ENCODE results near the gene KCNH5.
"Not testable (repeated sequence)": the region's sequence is repeated elsewhere in the genome, so short reads cannot be mapped to it uniquely, and the experiment has no call there.

The KCNH5 gene

DNA sequence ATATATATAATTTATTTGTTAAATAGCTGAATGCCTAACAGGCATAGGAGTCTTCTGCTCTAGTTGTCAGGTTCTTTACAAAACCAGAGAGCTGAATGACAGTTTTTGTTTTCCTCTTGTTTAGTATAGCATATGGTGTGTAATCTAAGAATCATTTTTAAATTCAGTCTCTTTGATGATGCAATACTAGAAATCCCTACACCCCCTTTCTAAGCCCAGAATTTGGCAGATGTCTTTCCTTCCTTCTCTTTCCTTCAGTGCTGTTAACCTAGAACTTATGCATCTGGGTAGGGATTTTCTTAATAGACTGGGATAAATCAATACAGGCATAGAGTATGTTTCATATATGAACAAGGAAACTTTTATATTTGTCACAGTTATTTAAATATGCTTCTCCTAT is 198.1 kb downstream of the KCNH5 start:
- Histone ChIP-seq H3K9ac (ENCODE audit: low read length in 5 of 5) (no peak overlapping the region), H3K4me3 (ENCODE audit: low read depth in 1 of 5, low read length in 5 of 5) (no peak overlapping the region), H3K27ac (ENCODE audit: low read depth, low read length) (no peak overlapping the region), H3K9me3 (ENCODE audit: control insufficient read depth in 5 of 5, low read length in 5 of 5) (no peaks in the 10 kb centered on the region), H3K27me3 (ENCODE audit: control insufficient read depth in 5 of 5, insufficient read depth in 4 of 5, low read length in 5 of 5) (no peaks in the 10 kb centered on the region), H3K4me1 (ENCODE audit: control insufficient read depth in 5 of 5, insufficient read depth in 5 of 5, low read length in 5 of 5) (no peaks in the 10 kb centered on the region), H3K36me3 (ENCODE audit: control insufficient read depth in 5 of 5, insufficient read depth in 5 of 5, low read length in 5 of 5) (no peaks in the 10 kb centered on the region)

DNA sequence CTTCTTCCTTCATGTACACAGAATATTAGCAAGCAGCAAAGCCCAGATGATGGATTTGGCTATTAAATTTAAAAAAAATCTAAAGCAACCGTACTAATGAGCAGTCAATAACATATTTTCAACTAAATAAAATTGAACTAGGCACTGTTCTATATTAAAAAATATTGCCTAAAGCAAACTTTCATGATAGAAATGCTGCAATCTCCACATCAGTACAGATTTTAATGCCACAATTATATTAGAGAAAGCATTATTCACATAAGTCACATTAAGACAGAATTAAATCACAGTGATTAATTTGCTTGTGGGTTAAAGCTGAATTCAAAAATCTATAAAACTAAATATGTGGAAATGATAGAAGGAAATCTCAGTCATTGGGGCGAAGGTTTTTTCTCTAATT is 200.7 kb downstream of the KCNH5 start:
- Histone ChIP-seq H3K4me1 (ENCODE audit: control insufficient read depth in 5 of 5, insufficient read depth in 5 of 5, low read length in 5 of 5) (no peaks in the 10 kb centered on the region), H3K4me3 (ENCODE audit: low read depth in 1 of 5, low read length in 5 of 5) (no peak overlapping the region), H3K27me3 (ENCODE audit: control insufficient read depth in 5 of 5, insufficient read depth in 4 of 5, low read length in 5 of 5) (no peaks in the 10 kb centered on the region), H3K9me3 (ENCODE audit: control insufficient read depth in 5 of 5, low read length in 5 of 5) (no peaks in the 10 kb centered on the region), H3K27ac (ENCODE audit: low read depth, low read length) (no peak overlapping the region), H3K9ac (ENCODE audit: low read length in 5 of 5) (no peak overlapping the region), H3K36me3 (ENCODE audit: control insufficient read depth in 5 of 5, insufficient read depth in 5 of 5, low read length in 5 of 5) (no peaks in the 10 kb centered on the region)

DNA sequence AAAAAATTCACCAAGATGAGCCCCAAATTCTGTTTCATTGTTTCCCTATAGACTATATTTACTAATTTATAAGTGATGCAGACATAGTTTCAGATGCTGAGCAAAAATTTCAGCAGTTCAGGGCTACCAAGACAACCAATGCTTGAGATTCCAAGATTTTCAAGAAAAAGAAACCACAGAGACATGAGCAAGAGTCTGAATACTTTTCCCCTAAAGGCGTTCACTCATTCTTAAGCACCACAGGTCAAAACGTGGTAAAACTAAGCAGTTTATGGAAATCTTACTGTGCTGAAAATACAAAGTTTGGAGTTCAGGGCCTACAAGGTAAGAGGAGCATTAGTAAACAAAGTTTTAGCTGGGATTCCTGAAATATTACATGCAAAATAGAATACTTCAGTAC is 221.2 kb downstream of the KCNH5 start:
- Histone ChIP-seq H3K27ac (ENCODE audit: low read depth, low read length) (no peak overlapping the region), H3K9ac (ENCODE audit: low read length in 5 of 5) (no peak overlapping the region), H3K27me3 (ENCODE audit: control insufficient read depth in 5 of 5, insufficient read depth in 4 of 5, low read length in 5 of 5) (peaks cover 0 to under 1% (median 0%) of the 10 kb centered on the region in 5 donors), H3K9me3 (ENCODE audit: control insufficient read depth in 5 of 5, low read length in 5 of 5) (peaks cover 0 to 14% (median 5%) of the 10 kb centered on the region in 5 donors), H3K36me3 (ENCODE audit: control insufficient read depth in 5 of 5, insufficient read depth in 5 of 5, low read length in 5 of 5) (no peaks in the 10 kb centered on the region), H3K4me1 (ENCODE audit: control insufficient read depth in 5 of 5, insufficient read depth in 5 of 5, low read length in 5 of 5) (no peaks in the 10 kb centered on the region), H3K4me3 (ENCODE audit: low read depth in 1 of 5, low read length in 5 of 5) (no peak overlapping the region)

DNA sequence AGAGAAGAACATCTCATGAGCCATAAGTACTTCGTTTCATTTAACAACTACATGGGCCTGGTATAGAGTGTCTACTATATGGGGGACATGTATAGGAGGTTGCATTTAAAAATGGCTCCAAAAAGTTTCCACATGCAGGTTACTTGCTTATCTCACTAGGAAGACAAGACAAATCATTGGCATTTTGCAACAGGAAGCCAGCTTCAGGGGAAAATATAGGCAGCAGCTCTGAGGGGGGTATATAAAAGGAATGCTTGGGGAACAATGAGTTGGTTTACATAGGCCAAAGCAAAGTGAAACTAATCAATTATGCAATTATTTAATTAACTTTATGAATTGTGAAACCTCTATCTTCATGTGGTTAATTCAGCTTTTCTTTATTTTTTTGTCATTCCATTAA is 225.3 kb downstream of the KCNH5 start:
- Histone ChIP-seq H3K27ac (ENCODE audit: low read depth, low read length) (no peak overlapping the region), H3K4me3 (ENCODE audit: low read depth in 1 of 5, low read length in 5 of 5) (no peak overlapping the region), H3K36me3 (ENCODE audit: control insufficient read depth in 5 of 5, insufficient read depth in 5 of 5, low read length in 5 of 5) (no peaks in the 10 kb centered on the region), H3K27me3 (ENCODE audit: control insufficient read depth in 5 of 5, insufficient read depth in 4 of 5, low read length in 5 of 5) (no peaks in the 10 kb centered on the region), H3K4me1 (ENCODE audit: control insufficient read depth in 5 of 5, insufficient read depth in 5 of 5, low read length in 5 of 5) (no peaks in the 10 kb centered on the region), H3K9ac (ENCODE audit: low read length in 5 of 5) (no peak overlapping the region), H3K9me3 (ENCODE audit: control insufficient read depth in 5 of 5, low read length in 5 of 5) (peaks cover 0 to 7% (median 0%) of the 10 kb centered on the region in 5 donors)

DNA sequence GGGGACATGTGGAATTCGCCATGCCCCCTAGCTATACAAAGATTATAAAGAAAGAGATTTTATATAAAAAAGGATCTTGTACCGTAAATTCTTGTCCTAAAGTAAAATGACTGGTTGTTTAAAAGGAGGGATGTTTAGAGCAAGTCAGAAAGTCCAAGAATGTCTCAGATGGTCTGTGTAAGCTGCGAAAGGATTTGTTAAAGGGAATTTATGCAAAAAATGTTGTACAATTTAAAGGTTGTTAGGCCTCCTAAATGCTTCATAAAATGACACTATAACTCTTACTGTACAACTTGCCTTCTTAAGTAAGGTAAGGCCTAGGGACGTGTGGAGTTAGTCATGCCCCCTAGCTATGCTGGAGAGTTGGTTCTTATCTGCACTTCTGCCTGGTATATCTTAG is 237.6 kb downstream of the KCNH5 start:
- Histone ChIP-seq H3K27ac (ENCODE audit: low read depth, low read length) (no peak overlapping the region), H3K36me3 (ENCODE audit: control insufficient read depth in 5 of 5, insufficient read depth in 5 of 5, low read length in 5 of 5) (no peaks in the 10 kb centered on the region), H3K27me3 (ENCODE audit: control insufficient read depth in 5 of 5, insufficient read depth in 4 of 5, low read length in 5 of 5) (no peaks in the 10 kb centered on the region), H3K9me3 (ENCODE audit: control insufficient read depth in 5 of 5, low read length in 5 of 5) (peaks cover 0 to 4% (median 3%) of the 10 kb centered on the region in 5 donors), H3K4me1 (ENCODE audit: control insufficient read depth in 5 of 5, insufficient read depth in 5 of 5, low read length in 5 of 5) (no peaks in the 10 kb centered on the region), H3K4me3 (ENCODE audit: low read depth in 1 of 5, low read length in 5 of 5) (no peak overlapping the region), H3K9ac (ENCODE audit: low read length in 5 of 5) (no peak overlapping the region)

DNA sequence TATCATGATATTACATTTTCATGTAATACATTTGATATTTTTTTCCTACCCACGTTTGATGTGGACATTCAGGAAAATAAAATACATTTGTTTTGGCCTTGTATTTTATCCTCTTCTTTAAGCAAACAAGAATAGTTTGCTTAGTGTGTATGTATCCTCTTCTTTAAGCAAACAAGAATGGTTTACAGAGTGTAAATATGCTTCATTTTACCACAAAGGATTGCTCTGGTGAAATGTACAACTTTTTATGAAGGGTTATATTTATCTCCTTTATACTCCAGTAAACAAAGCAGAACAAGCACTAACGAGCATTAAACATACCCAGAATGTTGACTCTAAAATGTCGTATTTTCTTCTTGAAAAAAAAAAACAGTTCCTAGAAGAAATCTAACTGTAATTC is 244.7 kb downstream of the KCNH5 start:
- Histone ChIP-seq H3K4me1 (ENCODE audit: control insufficient read depth in 5 of 5, insufficient read depth in 5 of 5, low read length in 5 of 5) (no peaks in the 10 kb centered on the region), H3K9me3 (ENCODE audit: control insufficient read depth in 5 of 5, low read length in 5 of 5) (no peaks in the 10 kb centered on the region), H3K27ac (ENCODE audit: low read depth, low read length) (no peak overlapping the region), H3K9ac (ENCODE audit: low read length in 5 of 5) (no peak overlapping the region), H3K36me3 (ENCODE audit: control insufficient read depth in 5 of 5, insufficient read depth in 5 of 5, low read length in 5 of 5) (no peaks in the 10 kb centered on the region), H3K4me3 (ENCODE audit: low read depth in 1 of 5, low read length in 5 of 5) (no peak overlapping the region), H3K27me3 (ENCODE audit: control insufficient read depth in 5 of 5, insufficient read depth in 4 of 5, low read length in 5 of 5) (no peaks in the 10 kb centered on the region)

DNA sequence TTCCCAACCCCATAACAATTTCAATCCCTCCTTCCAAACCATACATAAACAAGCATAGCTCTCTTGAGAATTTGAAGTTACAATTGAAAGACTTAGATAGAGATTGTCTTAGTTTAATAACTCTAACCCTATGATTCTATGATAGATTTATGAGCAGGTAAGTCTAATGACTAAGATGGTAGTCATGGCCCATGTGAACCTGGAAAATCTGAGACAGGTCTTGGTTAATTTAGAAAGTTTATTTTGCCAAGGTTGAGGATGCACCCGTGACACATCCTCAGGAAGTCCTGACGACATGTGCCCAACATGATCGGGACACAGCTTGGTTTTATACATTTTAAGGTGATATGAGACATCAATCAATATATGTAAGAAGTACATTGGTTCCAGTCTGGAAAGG is 248.8 kb downstream of the KCNH5 start:
- Histone ChIP-seq H3K9ac (ENCODE audit: low read length in 5 of 5) (no peak overlapping the region), H3K27me3 (ENCODE audit: control insufficient read depth in 5 of 5, insufficient read depth in 4 of 5, low read length in 5 of 5) (no peaks in the 10 kb centered on the region), H3K4me3 (ENCODE audit: low read depth in 1 of 5, low read length in 5 of 5) (no peak overlapping the region), H3K36me3 (ENCODE audit: control insufficient read depth in 5 of 5, insufficient read depth in 5 of 5, low read length in 5 of 5) (no peaks in the 10 kb centered on the region), H3K9me3 (ENCODE audit: control insufficient read depth in 5 of 5, low read length in 5 of 5) (no peaks in the 10 kb centered on the region), H3K27ac (ENCODE audit: low read depth, low read length) (no peak overlapping the region), H3K4me1 (ENCODE audit: control insufficient read depth in 5 of 5, insufficient read depth in 5 of 5, low read length in 5 of 5) (no peaks in the 10 kb centered on the region)

DNA sequence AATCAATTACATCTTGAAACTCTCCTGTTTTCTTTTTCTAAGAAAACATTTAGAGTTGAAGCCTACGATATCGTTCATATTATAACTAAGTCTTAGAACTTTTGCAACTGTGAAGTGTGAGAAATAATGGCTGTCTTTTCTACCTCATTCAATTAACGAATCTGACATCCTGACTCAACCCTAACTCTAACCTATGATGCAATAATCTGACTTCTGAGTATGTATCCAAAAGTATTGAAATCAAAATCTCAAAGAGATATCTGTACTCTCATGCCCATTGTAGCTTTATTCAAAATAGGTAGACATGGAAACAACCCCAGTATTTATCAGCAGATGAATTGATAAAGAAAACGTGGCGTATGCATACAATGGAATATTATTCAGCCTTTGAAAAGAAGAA is 252.7 kb downstream of the KCNH5 start:
- peaks cover 0 to 5% (median 2%) of the 10 kb centered on the region in 5 donors for H3K9me3 ChIP-seq (ENCODE audit: control insufficient read depth in 5 of 5, low read length in 5 of 5)
- no peaks in the 10 kb centered on the region for H3K36me3 ChIP-seq (ENCODE audit: control insufficient read depth in 5 of 5, insufficient read depth in 5 of 5, low read length in 5 of 5)
- H3K27me3 ChIP-seq (ENCODE audit: control insufficient read depth in 5 of 5, insufficient read depth in 4 of 5, low read length in 5 of 5), result no peaks in the 10 kb centered on the region
- H3K4me3 ChIP-seq (ENCODE audit: low read depth in 1 of 5, low read length in 5 of 5), result no peak overlapping the region
- H3K9ac ChIP-seq (ENCODE audit: low read length in 5 of 5), result no peak overlapping the region
- no peaks in the 10 kb centered on the region for H3K4me1 ChIP-seq (ENCODE audit: control insufficient read depth in 5 of 5, insufficient read depth in 5 of 5, low read length in 5 of 5)
- no peak overlapping the region for H3K27ac ChIP-seq (ENCODE audit: low read depth, low read length)

DNA sequence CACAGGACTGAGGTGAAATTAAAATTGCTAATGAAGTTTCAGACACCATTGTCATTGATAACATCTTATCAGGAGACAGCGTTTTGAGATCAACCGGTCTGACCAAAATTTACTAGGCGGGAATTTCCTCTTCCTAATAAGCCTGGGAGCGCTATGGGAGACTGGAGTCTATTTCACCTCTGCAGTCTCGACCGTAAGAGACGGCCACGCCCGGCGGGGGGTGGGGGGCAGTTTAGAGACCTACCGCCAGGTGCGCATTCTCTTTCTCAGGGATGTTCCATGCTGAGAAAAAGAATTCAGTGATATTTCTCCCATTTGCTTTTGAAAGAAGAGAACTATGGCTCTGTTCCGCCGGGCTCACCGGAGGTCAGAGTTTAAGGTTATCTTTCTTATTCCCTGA is 263.9 kb downstream of the KCNH5 start:
- not testable (repeated sequence) for H3K36me3 ChIP-seq (ENCODE audit: control insufficient read depth in 5 of 5, insufficient read depth in 5 of 5, low read length in 5 of 5); H3K4me3 ChIP-seq (ENCODE audit: low read depth in 1 of 5, low read length in 5 of 5); H3K9ac ChIP-seq (ENCODE audit: low read length in 5 of 5); H3K9me3 ChIP-seq (ENCODE audit: control insufficient read depth in 5 of 5, low read length in 5 of 5); H3K27ac ChIP-seq (ENCODE audit: low read depth, low read length); H3K27me3 ChIP-seq (ENCODE audit: control insufficient read depth in 5 of 5, insufficient read depth in 4 of 5, low read length in 5 of 5)
- H3K4me1 ChIP-seq (ENCODE audit: control insufficient read depth in 5 of 5, insufficient read depth in 5 of 5, low read length in 5 of 5), result peaks cover 0 to 18% (median 4%) of the 10 kb centered on the region in 5 donors

DNA sequence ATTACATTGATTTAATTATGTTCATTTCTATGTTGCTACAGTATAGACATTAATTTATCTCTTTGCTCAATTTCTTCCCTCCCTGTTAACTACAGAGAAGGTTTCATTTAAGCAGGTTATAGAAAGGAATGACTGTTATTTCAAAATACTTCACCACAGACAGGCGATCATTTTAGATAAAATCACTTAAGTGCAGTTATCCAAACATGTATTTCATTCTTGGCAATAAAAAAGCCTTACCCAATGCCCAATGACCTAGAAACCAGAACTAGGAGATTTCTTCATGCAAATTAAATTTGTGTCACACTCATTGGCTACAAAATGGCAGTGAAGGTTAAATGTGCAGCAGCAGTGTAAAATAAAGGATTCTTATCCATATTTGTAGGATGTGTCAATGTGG is 266.4 kb downstream of the KCNH5 start:
- no peaks in the 10 kb centered on the region for H3K9me3 ChIP-seq (ENCODE audit: control insufficient read depth in 5 of 5, low read length in 5 of 5)
- H3K9ac ChIP-seq (ENCODE audit: low read length in 5 of 5), result no peak overlapping the region
- H3K27ac ChIP-seq (ENCODE audit: low read depth, low read length), result no peak overlapping the region
- peaks cover 0 to 18% (median 4%) of the 10 kb centered on the region in 5 donors for H3K4me1 ChIP-seq (ENCODE audit: control insufficient read depth in 5 of 5, insufficient read depth in 5 of 5, low read length in 5 of 5)
- H3K36me3 ChIP-seq (ENCODE audit: control insufficient read depth in 5 of 5, insufficient read depth in 5 of 5, low read length in 5 of 5), result no peaks in the 10 kb centered on the region
- no peaks in the 10 kb centered on the region for H3K27me3 ChIP-seq (ENCODE audit: control insufficient read depth in 5 of 5, insufficient read depth in 4 of 5, low read length in 5 of 5)
- no peak overlapping the region for H3K4me3 ChIP-seq (ENCODE audit: low read depth in 1 of 5, low read length in 5 of 5)

DNA sequence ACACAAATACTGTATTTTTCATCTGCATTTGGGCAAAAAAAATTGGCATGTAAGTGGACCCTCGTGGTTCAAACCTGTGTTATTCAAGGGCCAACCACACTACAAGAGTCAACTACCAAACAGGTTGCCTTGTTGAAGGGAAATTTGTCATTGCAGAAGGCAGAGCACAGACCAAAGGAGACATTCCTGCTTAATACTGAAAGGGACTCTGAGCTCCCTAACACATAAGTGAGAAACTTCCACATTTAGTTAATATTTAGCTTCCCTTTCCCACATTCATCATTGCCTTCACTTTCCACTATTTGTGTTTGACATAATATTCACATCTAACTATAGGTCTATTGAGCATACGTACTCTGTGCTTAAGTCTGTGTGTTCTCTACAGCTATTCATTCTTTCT is 266.9 kb downstream of the KCNH5 start:
- no peaks in the 10 kb centered on the region for H3K27me3 ChIP-seq (ENCODE audit: control insufficient read depth in 5 of 5, insufficient read depth in 4 of 5, low read length in 5 of 5)
- H3K9me3 ChIP-seq (ENCODE audit: control insufficient read depth in 5 of 5, low read length in 5 of 5), result no peaks in the 10 kb centered on the region
- no peak overlapping the region for H3K4me3 ChIP-seq (ENCODE audit: low read depth in 1 of 5, low read length in 5 of 5)
- H3K27ac ChIP-seq (ENCODE audit: low read depth, low read length), result no peak overlapping the region
- H3K4me1 ChIP-seq (ENCODE audit: control insufficient read depth in 5 of 5, insufficient read depth in 5 of 5, low read length in 5 of 5), result peaks cover 0 to 18% (median 4%) of the 10 kb centered on the region in 5 donors
- H3K36me3 ChIP-seq (ENCODE audit: control insufficient read depth in 5 of 5, insufficient read depth in 5 of 5, low read length in 5 of 5), result no peaks in the 10 kb centered on the region
- no peak overlapping the region for H3K9ac ChIP-seq (ENCODE audit: low read length in 5 of 5)
